Esophagus squamous epithelium (tissue), 4 donors: ENCODE data around the gene PTPRN2.

Source experiments
- POLR2A ChIP-seq, 4 donors: fragments of 450-650 bp; IDR thresholded peaks; one replicate each; pipeline ENCODE4 v1.6.1; 2017; ENCODE audit warnings: antibody characterized with exemption in 4 of 4, mild to moderate bottlenecking in 4 of 4, moderate library complexity in 3 of 4
- TF ChIP-seq, protein P1 (sequence below), 6 experiments: fragments of 450-650 bp in 4 of 6; fragments of 200-600 bp in 2 of 6; sonication (generic) in 2 of 6; IDR thresholded peaks; one replicate each; pipeline ENCODE4 v1.5.1; 2016 to 2019; ENCODE audit warnings: antibody characterized with exemption in 6 of 6, mild to moderate bottlenecking in 4 of 6, moderate library complexity in 4 of 6

- TF ChIP-seq, protein P1, sequence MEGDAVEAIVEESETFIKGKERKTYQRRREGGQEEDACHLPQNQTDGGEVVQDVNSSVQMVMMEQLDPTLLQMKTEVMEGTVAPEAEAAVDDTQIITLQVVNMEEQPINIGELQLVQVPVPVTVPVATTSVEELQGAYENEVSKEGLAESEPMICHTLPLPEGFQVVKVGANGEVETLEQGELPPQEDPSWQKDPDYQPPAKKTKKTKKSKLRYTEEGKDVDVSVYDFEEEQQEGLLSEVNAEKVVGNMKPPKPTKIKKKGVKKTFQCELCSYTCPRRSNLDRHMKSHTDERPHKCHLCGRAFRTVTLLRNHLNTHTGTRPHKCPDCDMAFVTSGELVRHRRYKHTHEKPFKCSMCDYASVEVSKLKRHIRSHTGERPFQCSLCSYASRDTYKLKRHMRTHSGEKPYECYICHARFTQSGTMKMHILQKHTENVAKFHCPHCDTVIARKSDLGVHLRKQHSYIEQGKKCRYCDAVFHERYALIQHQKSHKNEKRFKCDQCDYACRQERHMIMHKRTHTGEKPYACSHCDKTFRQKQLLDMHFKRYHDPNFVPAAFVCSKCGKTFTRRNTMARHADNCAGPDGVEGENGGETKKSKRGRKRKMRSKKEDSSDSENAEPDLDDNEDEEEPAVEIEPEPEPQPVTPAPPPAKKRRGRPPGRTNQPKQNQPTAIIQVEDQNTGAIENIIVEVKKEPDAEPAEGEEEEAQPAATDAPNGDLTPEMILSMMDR (IDR thresholded peaks at IDR 0.05), result no peak
- no peak for TF ChIP-seq POLR2A (IDR thresholded peaks at IDR 0.05)
Observed at GRCh38 chr7:157893535-157894044, 694.0 kb downstream of the PTPRN2 start.
